Activated CD4-positive, CD25-positive, alpha-beta regulatory T cell treated with anti-CD3 and anti-CD28 coated beads, Interleukin-2, amount 50 U/mL, for 72 hours (primary cell): Measurements from ENCODE around the gene NOC2L.

Experiments
- DNase-seq: peaks from one replicate; pipeline ENCODE4 v3.0.0; 2021

NOC2L gene

GRCh38 chr1:927234-927633 lies 31.8 kb downstream of the NOC2L start:
- DNase-seq = no peak

DNA sequence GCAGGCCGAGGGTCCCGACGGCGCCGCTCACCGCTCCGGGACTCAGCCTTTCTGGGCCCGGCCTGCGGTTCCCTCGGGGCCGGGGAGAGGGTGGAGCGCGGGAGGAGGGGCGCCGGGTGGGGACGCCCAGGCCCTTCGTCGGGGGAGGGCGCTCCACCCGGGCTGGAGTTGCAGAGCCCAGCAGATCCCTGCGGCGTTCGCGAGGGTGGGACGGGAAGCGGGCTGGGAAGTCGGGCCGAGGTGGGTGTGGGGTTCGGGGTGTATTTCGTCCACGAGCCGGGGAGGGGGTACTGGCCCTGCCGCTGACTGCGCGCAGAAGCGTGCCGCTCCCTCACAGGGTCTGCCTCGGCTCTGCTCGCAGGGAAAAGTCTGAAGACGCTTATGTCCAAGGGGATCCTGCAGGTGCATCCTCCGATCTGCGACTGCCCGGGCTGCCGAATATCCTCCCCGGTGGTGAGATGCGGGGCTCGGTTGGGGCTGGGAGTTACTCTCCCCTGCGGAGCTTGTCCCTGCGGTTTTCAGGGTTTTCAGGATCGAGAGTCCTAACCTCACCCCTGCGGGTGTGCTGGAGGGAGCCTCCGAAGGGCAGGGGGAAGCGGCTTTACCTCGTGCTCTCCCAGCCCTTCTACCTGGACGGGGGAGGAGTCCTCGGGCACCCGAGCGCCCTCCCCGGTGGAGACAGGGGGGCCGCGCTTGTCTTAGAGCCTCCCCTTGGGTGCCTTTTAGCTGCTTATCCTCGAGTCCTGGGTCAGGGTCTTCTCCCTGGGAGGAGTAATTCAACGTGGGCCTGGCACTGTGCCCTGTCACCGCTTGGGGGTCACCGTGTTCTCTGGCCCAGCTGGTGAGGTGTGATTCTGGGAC lies 33.3 kb downstream of the NOC2L start:
- no peak for DNase-seq

DNA sequence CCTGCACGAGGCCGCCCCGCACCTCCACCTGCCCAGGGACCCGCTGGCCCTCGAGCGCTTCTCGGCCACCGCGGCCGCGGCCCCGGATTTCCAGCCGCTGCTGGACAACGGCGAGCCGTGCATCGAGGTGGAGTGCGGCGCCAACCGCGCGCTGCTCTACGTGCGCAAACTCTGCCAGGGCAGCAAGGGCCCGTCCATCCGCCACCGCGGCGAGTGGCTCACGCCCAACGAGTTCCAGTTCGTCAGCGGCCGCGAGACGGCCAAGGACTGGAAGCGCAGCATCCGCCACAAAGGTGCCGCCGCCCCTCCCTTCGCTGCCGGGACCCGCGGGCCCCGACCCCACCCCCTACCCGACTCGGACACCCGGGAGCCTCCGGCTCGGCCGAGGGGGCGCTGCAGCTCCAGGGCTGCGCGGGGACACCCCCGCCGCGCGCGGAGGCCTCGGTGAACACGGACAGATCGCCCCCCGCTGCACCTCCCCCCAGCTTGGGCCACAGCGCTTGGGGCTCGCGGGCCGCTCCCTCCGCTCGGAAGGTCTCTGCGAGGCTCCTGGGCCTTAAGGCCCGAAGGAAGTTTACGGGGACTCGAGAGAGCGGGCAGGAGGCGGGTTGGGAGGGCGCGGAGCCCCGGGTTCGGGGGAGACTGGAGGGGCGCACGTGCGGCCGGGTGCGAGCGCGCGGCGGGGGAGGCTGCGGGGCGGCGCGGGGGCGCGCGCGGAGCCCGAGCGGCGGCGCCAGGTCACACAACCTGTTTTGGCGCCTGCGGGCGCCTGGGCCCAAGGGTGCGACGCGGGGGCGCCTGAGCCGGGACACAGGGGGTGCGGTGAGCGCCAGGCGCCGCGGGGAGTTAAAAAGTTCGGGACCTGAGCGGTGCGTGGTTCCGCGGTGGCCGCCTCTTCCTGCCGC lies 34.1 kb downstream of the NOC2L start:
- DNase-seq = no peak

DNA sequence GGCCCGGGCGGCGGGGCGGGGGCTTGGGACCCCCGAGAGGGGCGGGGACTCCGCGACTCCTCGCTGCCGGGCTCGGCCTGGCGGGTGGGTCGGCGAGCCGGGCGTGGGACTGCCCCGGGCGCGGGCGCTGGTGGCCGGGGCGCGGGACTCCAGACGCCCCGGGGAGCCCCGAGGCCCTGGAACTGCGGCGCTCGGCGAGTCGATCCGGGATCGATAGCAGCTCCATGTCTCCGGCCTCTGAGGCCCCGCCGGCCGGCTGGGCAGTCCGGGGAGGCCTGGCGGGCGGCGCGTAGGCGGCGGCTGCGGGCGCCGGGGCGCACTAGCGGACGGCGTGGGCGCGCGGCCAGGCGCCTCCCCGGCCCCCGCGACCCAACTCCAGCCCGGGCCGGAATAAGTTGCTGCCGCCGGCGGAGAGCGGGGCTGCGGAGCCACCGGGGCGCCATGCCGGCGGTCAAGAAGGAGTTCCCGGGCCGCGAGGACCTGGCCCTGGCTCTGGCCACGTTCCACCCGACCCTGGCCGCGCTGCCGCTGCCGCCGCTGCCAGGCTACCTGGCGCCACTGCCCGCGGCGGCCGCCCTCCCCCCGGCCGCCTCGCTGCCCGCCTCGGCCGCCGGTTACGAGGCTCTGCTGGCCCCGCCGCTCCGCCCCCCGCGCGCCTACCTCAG lies 34.9 kb downstream of the NOC2L start:
- DNase-seq = no peak

DNA sequence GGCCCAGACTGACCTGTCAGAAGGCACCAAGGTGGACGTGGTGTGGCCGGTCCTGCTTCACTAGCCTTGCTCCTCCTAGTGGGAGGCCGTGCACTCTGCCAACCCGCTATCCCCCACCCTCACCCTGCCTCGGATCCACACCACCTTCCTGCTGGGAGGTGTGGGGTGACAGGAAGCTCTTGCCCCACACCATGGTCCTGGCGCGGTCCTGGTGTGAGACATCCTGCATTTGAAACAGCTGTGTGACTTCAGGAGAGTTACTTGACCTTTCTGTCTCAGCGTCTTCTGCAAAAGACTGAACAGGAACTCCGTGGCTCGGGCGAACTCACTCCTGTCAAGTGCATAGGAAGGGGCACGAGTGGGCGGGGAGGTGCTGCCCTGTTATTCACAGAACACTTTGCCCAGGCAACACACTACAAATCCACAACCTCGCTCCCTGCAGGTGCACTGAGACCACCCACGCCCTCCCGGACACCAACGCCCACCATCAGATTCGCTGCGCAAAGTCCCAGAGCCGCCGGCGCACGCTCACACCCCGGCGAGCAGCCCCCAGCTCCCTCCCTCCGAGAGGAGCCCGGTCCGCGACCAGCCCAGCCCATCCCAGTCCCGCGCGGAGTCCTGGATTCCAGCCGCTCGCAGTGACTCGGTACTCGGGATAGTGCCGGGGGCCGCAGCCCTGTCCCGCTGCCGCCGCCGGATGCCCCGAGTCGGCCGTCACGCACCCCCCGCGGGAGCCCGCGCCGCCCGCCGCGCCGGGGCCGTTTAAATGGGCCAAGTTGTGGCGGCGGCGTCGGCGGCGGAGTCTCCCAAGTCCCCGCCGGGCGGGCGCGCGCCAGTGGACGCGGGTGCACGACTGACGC lies 35.7 kb downstream of the NOC2L start, which contains the start of gene SAMD11:
TSS of gene SAMD11 (plus strand) at position 793 of the 860 bp plus-strand sequence. CDS start 509 bp downstream, outside the sequence.
- no peak for DNase-seq

GRCh38 chr1:921011-921837 lies 37.8 kb downstream of the NOC2L start:
- no peak for DNase-seq

DNA sequence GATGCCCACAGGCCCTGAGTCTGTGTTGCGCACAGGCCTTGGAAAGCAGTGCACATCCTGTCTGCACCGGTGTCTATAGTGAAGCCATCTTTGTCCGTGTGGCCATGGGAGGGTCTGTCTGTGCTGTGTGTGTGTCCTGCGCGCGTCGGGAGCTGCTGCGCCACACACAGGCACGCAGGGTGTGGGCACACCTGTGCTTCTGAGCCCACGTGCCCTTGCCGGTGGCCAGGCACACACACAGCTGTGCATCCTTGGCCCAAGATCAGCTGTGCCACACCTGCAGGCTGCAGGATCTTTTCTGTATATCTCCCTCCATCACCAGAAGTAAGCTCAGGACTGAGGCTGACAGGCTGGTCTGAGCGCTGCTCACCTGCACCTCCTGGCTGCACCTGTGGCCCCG lies 38.5 kb downstream of the NOC2L start:
- no peak for DNase-seq

DNA sequence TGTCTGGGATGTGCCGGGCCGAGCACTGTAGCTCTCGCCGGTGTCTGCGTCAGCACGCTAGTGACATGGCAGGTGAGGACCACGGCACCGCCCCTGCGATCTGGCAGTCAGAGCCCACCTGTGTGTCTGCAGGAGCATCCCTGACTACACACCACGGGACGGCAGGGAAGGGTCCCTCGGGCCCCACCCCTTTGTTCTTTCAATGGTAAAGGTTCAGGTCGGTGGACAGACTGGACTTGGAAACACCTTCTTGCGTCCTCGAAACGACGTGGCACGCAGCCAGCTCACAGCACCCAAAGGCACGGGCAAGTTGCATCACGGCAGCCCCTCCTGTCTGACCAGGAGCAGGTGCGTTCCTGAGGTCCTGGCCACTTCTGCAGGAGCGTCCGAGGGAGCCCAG lies 39.0 kb downstream of the NOC2L start:
- no peak for DNase-seq

- DNase-seq = no peak
Measured at GRCh38 chr1:919271-919872, 39.7 kb downstream of the NOC2L start.

- DNase-seq = no peak
Measured at GRCh38 chr1:918843-919242, 40.2 kb downstream of the NOC2L start.

GRCh38 chr1:918353-918752 lies 40.7 kb downstream of the NOC2L start:
- no peak for DNase-seq

DNA sequence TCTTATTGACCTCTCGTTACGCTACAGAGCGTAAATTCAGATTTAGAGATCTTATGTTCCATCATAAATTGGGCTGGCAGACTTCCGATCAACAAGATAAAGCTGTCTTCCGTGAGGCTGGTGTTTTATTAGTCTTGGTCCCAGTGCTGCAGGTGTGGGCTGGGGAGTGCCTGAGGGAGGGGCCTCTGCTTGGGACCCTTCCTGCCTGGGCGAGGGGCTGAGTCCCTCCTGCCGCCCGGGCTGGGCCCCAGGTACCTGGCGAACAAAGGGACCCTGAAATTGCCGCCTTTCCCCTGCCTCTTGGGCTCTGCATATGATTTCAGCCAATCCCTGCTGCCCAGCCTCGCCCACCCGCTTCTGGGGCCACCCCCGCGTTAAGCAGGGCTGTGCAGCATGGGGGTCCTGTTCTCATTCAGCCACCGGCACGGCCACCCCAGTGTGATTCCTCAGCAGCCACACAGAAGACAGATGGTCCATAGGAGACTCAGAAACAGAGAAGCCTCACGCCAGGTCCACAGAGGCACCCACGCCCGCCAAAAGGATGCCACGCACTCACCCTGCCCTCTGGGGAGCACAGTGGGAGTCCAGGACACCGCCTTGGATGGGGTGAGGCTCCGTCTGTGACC lies 41.5 kb downstream of the NOC2L start:
- no peak for DNase-seq

DNA sequence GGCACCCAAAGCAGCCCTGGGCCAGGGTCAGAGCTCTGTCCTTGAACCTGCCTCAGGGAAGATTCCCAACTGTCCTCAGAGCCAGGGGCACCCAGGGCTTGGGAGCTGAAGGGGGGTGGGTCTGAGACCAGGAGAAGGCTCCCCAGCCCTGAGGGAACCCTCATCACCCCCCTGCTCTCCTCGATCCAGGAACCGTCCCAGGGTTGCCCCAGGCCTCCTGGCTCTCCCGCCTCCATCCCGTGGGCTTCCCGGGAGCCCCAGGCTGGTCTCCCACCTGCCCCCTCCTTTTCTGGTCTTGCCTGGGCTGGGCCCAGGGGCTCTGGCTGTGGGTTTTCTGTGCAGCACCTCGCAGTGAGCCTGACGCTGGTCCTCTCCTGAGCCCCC lies 42.0 kb downstream of the NOC2L start:
- DNase-seq = no peak

GRCh38 chr1:916173-917075 lies 42.6 kb downstream of the NOC2L start:
- DNase-seq = no peak

DNA sequence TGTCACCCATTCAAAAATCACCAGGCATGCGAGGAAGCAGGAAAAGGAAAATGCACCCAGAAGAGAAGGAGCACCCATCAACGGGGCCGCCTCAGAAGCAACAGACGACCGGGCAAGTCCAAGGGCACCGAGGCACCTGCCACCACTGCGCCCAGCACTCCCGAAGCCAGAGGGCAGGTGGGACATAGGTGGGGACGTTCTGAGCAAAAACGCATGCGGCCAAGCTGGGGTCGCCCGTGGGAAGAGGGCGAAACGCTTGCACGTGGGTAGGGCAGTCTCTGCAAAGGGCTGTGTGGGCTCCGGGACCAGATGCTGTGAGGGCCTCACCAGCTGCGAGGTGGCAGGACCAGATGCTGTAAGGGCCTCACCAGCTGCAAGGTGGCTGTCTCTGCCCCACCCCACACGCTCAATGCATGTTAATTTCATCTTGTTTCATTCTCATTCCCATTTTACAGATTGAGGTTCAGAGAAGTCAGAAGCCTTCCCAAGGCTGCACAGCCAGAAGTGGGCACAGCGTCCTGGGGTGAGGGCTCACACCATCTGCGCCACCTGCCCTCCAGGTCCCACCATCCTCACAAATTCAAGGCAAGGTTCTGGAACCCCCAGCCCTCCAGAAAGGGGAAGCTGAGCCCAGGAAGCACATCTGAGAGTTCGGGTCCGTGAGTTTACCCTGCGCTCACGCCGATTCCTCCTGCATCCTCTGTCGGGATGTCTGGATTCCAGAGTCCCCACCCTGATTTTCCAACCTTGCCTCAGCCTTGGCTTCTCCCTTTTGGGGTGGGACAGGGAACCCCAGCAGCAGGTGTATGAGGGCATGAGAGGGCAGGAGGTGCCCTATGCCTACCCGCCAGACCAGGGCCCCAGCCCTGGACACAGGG lies 43.5 kb downstream of the NOC2L start:
- no peak for DNase-seq

DNA sequence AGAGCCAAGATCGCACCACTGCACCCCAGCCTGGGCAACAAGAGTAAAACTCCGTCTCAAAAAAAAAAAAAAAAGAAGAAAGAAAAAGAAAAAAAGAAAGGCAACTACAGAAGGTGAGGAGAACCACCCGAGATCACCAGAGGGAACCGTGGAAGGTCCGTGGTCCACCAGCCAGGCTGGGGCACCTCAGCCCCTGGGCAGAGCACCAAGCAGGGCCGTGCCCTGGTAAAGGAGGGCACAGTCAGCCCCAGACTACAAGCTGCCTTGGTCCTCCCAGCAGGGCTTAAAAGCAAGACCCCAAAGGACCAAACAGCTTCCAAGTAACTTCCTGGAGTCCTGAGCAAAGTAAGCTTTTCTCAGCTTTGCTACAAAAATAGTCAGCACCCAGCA lies 44.2 kb downstream of the NOC2L start:
- DNase-seq = no peak

- DNase-seq = no peak
Measured at GRCh38 chr1:914131-914890, 44.7 kb downstream of the NOC2L start.
